SW 1271 (cell line): ENCODE measurements around the gene ADGRG4.
"Not testable (repeated sequence)": the region's sequence is repeated elsewhere in the genome, so short reads cannot be mapped to it uniquely, and the experiment has no call there.

ENCODE experiments used
- DNase-seq, 2 experiments: peaks; one replicate each; lab custom pipeline; 2025; lab: John Stamatoyannopoulos, UW

The ADGRG4 gene

GRCh38 chrX:136300721-136301120 lies at the start of gene ADGRG4:
Gene ADGRG4 (plus strand): TSS chrX:136300963. CDS start chrX:136308778, 7,815 bp downstream.
- not testable (repeated sequence) for DNase-seq

GRCh38 chrX:136251041-136251991 lies 49.4 kb upstream of the ADGRG4 start, which contains the start of gene MAP7D3:
Gene MAP7D3 (minus strand): TSS chrX:136251400. CDS start chrX:136251358, 42 bp downstream.
- peak; percentile 6 to 46 for DNase-seq

- DNase-seq, result no peak
Measured at GRCh38 chrX:136255541-136255940, 45.2 kb upstream of the ADGRG4 start.

GRCh38 chrX:136256026-136256425 lies 44.7 kb upstream of the ADGRG4 start:
- no peak for DNase-seq

- no peak for DNase-seq
Measured at GRCh38 chrX:136258951-136259350, 41.8 kb upstream of the ADGRG4 start.

- DNase-seq, result peak; percentile 31 to 53
Measured at GRCh38 chrX:136259543-136259942, 41.2 kb upstream of the ADGRG4 start.

GRCh38 chrX:136260776-136261175 lies 40.0 kb upstream of the ADGRG4 start:
- no peak for DNase-seq

GRCh38 chrX:136261321-136261720 lies 39.4 kb upstream of the ADGRG4 start:
- DNase-seq, result no peak

- no peak for DNase-seq
Measured at GRCh38 chrX:136262243-136262642, 38.5 kb upstream of the ADGRG4 start.

- no peak for DNase-seq
Measured at GRCh38 chrX:136262812-136263315, 37.9 kb upstream of the ADGRG4 start.

- DNase-seq, result no peak
Measured at GRCh38 chrX:136266828-136267227, 33.9 kb upstream of the ADGRG4 start.

GRCh38 chrX:136268051-136269048 lies 32.4 kb upstream of the ADGRG4 start:
- DNase-seq, result peak; percentile 0 to 44

GRCh38 chrX:136269921-136270320 lies 30.8 kb upstream of the ADGRG4 start:
- no peak for DNase-seq

GRCh38 chrX:136271300-136271699 lies 29.5 kb upstream of the ADGRG4 start:
- no peak for DNase-seq

- DNase-seq, result peak in 1 of 2 experiments; percentile 23
Measured at GRCh38 chrX:136272325-136272724, 28.4 kb upstream of the ADGRG4 start.

- no peak for DNase-seq
Measured at GRCh38 chrX:136273986-136274385, 26.8 kb upstream of the ADGRG4 start.

- no peak for DNase-seq
Measured at GRCh38 chrX:136275553-136275952, 25.2 kb upstream of the ADGRG4 start.

GRCh38 chrX:136286375-136286774 lies 14.4 kb upstream of the ADGRG4 start:
- not testable (repeated sequence) for DNase-seq

- no peak for DNase-seq
Measured at GRCh38 chrX:136291824-136292223, 8.9 kb upstream of the ADGRG4 start.

- no peak for DNase-seq
Measured at GRCh38 chrX:136292656-136293055, 8.1 kb upstream of the ADGRG4 start.

GRCh38 chrX:136295380-136295779 lies 5.4 kb upstream of the ADGRG4 start:
- no peak for DNase-seq

- no peak for DNase-seq
Measured at GRCh38 chrX:136303041-136303440, 2.3 kb downstream of the ADGRG4 start.
